ENCODE results near the gene KLHDC4. TPM values are rescaled to one million over a fixed set of nuclear protein-coding genes. Genes with fewer than 3 reads are reported as not detected.
A peak's percentile ranks its signal among the peaks of the same experiment; 100 is the strongest.

The KLHDC4 gene
- total RNA-seq, 6 experiments from 2014 or later, result 18.4 to 23.7 (median 21.7) TPM

DNA sequence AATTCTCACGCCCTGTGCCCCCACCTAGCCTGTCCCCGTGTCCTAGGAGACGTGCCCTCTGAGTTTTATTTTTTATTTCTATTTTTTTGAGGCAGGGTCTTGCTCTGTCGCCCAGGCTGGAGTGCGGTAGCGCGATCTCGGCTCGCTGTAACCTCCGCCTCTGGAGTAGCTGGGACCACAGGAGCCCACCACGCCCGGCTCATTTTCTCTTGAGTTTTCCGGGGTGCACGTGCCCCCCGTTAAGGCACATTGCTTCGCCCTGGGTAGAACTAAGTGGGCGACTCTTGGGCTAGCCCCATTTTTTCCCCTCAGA is 655 bp upstream of the KLHDC4 start:
- Mint-ChIP-seq H3K9me3 (no peaks in the 10 kb centered on the region), H3K27ac (peak overlapping the region; percentile 96), H3K4me1 (ENCODE audit: low read depth) (peaks cover 34% of the 10 kb centered on the region), H3K36me3 (ENCODE audit: low read depth) (peaks cover 5% of the 10 kb centered on the region), H3K27me3 (ENCODE audit: insufficient read depth) (peaks cover 3% of the 10 kb centered on the region; the same call in 1 of the 2 replicates), H3K4me3 (peak overlapping the region; percentile 100)
- DNase-seq, result no peak
- TF ChIP-seq, protein P1, sequence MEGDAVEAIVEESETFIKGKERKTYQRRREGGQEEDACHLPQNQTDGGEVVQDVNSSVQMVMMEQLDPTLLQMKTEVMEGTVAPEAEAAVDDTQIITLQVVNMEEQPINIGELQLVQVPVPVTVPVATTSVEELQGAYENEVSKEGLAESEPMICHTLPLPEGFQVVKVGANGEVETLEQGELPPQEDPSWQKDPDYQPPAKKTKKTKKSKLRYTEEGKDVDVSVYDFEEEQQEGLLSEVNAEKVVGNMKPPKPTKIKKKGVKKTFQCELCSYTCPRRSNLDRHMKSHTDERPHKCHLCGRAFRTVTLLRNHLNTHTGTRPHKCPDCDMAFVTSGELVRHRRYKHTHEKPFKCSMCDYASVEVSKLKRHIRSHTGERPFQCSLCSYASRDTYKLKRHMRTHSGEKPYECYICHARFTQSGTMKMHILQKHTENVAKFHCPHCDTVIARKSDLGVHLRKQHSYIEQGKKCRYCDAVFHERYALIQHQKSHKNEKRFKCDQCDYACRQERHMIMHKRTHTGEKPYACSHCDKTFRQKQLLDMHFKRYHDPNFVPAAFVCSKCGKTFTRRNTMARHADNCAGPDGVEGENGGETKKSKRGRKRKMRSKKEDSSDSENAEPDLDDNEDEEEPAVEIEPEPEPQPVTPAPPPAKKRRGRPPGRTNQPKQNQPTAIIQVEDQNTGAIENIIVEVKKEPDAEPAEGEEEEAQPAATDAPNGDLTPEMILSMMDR (IDR thresholded peaks at IDR 0.05), result no peak

DNA sequence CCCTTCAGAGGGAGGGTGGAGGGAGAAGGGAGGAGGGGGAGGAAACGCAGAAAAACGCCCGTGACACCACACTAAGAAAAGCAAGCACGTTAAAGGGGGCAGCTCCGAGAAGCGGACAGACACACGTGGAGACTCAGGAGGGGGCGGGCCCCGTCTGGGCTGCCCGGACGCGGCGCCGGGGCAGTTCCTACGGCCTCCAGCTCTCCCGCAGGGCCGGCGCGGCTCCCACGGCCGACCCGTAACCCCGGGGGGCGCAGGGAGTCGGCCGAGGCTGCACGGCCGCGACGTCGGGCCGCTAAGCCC is 362 bp downstream of the KLHDC4 start:
- no peak for DNase-seq
- TF ChIP-seq, protein P1 (IDR thresholded peaks at IDR 0.05), result no peak
- no peaks in the 10 kb centered on the region for H3K9me3 Mint-ChIP-seq
- H3K27me3 Mint-ChIP-seq (ENCODE audit: insufficient read depth), result peaks cover 3% of the 10 kb centered on the region; the same call in 1 of the 2 replicates
- H3K4me1 Mint-ChIP-seq (ENCODE audit: low read depth), result peaks cover 34% of the 10 kb centered on the region
- H3K36me3 Mint-ChIP-seq (ENCODE audit: low read depth), result peaks cover 5% of the 10 kb centered on the region
- peak overlapping the region; percentile 100 for H3K4me3 Mint-ChIP-seq
- H3K27ac Mint-ChIP-seq, result peak overlapping the region; percentile 57

DNA sequence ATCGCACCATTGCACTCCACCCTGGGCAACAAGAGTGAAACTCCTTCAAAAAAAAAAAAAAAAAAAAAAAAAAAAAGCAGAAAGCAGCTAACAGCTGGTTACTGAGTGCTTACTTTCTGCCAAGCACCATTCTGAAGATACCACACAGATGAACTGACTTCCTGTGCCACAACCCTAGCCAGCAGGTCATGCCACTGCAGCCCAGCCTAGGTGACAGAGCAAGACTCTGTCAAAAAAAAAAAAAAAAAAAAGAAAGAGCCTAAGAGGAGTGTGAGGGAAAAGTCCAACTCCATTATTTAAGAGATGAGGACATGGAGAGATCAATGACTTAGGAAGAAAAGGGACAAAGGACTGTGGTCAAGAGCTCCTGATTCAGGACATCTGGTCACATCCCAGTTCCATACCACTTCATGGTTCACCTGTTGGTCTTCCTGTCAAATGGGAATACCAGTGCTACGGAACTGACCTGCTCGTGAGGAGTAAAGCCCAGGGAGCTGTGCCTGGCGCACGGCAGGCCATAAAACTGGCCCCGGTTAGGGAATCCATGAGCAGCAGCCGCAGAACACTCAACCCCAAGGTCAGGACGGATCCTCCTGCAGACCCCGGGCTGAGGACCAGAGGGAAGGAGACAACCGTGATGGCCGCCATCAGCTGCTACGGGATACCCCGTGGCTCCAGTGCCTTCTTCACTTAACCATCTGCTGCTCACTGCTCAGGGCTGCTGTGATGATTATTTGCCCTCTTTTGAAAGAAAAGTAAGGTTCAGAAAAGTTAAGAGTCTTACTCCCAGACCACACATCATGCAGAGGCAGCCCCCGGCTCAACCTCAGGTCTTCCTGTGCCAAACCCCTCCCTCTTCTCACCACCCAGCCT is 950 bp downstream of the KLHDC4 start:
- Mint-ChIP-seq H3K4me1 (ENCODE audit: low read depth) (peaks cover 34% of the 10 kb centered on the region), H3K36me3 (ENCODE audit: low read depth) (peaks cover 5% of the 10 kb centered on the region), H3K27me3 (ENCODE audit: insufficient read depth) (peaks cover 3% of the 10 kb centered on the region; the same call in 1 of the 2 replicates), H3K4me3 (peak overlapping the region; percentile 100), H3K27ac (peak overlapping the region; percentile 57; the same call in 1 of the 2 replicates), H3K9me3 (no peaks in the 10 kb centered on the region)
- TF ChIP-seq, protein P1 (IDR thresholded peaks at IDR 0.05), result no peak
- no peak for DNase-seq

DNA sequence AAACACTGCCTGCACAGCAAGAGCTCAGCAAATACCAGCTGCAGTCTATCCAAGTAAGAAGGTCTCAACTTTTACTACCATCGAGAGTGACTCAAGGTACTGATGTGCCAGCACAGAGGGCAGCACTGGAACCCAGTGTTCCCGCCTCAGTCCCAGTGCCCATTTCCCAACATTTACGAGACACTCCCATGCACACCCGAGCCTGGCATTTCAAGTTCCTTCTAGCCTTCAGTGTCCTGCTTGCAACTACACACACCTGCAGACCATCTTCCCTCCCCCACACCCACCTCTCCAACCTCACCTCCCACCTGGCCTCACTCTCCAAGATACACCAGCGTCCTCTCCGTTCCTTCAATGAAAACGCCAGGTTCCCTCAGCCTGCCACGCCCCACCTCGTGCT is 3.2 kb downstream of the KLHDC4 start:
- H3K27ac Mint-ChIP-seq, result no peak overlapping the region
- H3K4me1 Mint-ChIP-seq (ENCODE audit: low read depth), result peaks cover 33% of the 10 kb centered on the region
- no peak overlapping the region for H3K4me3 Mint-ChIP-seq

DNA sequence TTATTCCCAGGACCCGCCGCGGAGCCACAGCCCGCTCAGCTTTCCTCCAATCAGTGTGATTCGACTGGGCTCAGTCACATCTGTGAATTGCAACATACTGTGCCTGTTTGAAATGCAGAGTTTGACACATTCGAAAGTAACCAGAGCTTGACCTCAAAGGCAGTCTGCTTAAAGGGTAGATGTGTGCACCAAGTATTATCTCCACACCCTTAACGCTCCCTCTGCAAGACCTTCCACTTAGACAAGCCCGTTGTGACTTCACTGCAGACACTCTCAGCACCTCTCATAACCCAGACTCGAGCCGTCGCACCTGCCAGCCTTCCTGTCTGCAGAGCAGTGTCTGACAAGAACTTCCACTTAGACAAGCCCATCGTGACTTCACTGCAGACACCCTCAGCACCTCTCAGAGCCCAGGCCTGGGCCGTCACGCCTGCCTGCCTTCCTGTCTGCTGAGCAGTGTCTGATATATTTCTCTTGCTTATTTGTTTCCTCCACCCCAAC is 3.7 kb downstream of the KLHDC4 start:
- H3K27ac Mint-ChIP-seq, result no peak overlapping the region
- no peak overlapping the region for H3K4me3 Mint-ChIP-seq
- TF ChIP-seq, protein P1 (IDR thresholded peaks at IDR 0.05), result no peak
- H3K36me3 Mint-ChIP-seq (ENCODE audit: low read depth), result peaks cover 10% of the 10 kb centered on the region
- no peaks in the 10 kb centered on the region for H3K9me3 Mint-ChIP-seq
- no peak for DNase-seq
- peaks cover 4% of the 10 kb centered on the region for H3K27me3 Mint-ChIP-seq (ENCODE audit: insufficient read depth)
- H3K4me1 Mint-ChIP-seq (ENCODE audit: low read depth), result peaks cover 31% of the 10 kb centered on the region

More for the DNA sequence above, 3.2 kb downstream of the KLHDC4 start:
- Mint-ChIP-seq H3K36me3 (ENCODE audit: low read depth) (peaks cover 10% of the 10 kb centered on the region), H3K9me3 (no peaks in the 10 kb centered on the region), H3K27me3 (ENCODE audit: insufficient read depth) (peaks cover 3% of the 10 kb centered on the region; the same call in 1 of the 2 replicates)
- TF ChIP-seq, protein P1 (IDR thresholded peaks at IDR 0.05), result no peak
- DNase-seq, result no peak

Measured in HFFc6 (cell line).